HFF-Myc (cell line): ENCODE data around the gene PEAK3.

Source experiments
- DNase-seq: peaks from one replicate; pipeline ENCODE4 v3.0.0-alpha.2; 2011; ENCODE audit warnings: low read depth; ENCODE audit errors: extremely low read depth
- H3K4me3 ChIP-seq: replicated peaks from 2 replicates; pipeline ENCODE4 v1.5.1; 2011; ENCODE audit warnings: low read depth, mild to moderate bottlenecking, control low read depth, low read length
- TF ChIP-seq, protein P1 (sequence below): IDR thresholded peaks from 2 replicates; pipeline ENCODE4 v1.5.1; 2012; ENCODE audit warnings: mild to moderate bottlenecking, low read depth, low read length, control low read depth; ENCODE audit errors: missing control alignments

Gene PEAK3

DNA sequence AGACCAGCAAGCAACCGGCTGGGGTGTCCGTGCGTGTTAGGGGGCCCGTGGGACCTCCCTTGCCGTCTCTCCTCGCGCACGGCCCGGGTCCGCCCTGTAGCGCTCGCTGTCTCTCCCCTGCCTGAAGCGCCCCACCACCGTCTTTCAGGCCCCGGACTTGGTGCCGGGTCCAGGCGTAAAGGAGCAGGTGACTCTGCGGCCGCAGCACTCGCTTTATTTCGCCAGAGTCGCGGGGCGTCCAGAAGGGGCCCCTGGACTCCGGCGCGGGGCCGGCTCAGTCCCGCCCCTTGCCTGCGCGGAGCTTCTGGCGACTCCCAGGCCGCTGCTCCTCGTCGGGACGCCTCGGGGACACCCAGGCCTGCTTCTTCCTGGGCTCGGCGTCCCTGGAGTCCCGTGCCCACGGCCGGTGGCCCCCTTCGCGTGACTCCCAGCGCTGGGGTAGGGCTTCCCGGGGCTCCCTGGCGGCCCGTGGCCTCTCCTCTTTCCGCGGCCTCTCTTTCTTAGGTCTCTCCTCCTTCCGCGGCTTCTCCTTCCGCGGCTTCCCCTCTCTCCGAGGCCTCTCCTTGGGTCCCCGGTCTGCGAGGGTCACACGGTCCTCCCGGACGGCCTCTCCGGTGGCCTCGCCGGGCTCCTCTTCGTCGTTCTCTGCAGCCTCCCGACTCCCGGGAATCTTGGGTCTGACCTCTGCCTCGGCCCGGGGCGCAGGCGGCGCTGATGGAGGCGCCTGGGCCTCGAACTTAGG, 29.7 kb downstream of the PEAK3 start:
- no peak overlapping the region for H3K4me3 ChIP-seq
- TF ChIP-seq, protein P1, sequence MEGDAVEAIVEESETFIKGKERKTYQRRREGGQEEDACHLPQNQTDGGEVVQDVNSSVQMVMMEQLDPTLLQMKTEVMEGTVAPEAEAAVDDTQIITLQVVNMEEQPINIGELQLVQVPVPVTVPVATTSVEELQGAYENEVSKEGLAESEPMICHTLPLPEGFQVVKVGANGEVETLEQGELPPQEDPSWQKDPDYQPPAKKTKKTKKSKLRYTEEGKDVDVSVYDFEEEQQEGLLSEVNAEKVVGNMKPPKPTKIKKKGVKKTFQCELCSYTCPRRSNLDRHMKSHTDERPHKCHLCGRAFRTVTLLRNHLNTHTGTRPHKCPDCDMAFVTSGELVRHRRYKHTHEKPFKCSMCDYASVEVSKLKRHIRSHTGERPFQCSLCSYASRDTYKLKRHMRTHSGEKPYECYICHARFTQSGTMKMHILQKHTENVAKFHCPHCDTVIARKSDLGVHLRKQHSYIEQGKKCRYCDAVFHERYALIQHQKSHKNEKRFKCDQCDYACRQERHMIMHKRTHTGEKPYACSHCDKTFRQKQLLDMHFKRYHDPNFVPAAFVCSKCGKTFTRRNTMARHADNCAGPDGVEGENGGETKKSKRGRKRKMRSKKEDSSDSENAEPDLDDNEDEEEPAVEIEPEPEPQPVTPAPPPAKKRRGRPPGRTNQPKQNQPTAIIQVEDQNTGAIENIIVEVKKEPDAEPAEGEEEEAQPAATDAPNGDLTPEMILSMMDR = no peak
- no peak for DNase-seq

DNA sequence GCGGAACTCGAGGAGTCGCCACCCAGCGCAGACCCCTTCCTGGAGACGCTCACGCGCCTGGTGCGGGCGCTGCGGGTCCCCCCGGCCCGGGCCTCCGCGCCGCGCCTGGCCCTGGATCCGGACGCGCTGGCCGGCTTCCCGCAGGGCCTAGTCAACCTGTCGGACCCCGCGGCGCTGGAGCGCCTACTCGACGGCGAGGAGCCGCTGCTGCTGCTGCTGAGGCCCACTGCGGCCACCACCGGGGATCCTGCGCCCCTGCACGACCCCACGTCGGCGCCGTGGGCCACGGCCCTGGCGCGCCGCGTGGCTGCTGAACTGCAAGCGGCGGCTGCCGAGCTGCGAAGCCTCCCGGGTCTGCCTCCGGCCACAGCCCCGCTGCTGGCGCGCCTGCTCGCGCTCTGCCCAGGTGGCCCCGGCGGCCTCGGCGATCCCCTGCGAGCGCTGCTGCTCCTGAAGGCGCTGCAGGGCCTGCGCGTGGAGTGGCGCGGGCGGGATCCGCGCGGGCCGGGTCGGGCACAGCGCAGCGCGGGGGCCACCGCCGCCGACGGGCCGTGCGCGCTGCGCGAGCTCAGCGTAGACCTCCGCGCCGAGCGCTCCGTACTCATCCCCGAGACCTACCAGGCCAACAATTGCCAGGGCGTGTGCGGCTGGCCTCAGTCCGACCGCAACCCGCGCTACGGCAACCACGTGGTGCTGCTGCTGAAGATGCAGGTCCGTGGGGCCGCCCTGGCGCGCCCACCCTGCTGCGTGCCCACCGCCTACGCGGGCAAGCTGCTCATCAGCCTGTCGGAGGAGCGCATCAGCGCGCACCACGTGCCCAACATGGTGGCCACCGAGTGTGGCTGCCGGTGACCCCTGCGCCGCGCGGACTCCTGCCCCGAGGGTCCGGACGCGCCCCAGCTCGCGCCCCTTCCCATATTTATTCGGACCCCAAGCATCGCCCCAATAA, 30.6 kb downstream of the PEAK3 start:
- no peak for DNase-seq
- TF ChIP-seq, protein P1 = no peak
- no peak overlapping the region for H3K4me3 ChIP-seq

DNA sequence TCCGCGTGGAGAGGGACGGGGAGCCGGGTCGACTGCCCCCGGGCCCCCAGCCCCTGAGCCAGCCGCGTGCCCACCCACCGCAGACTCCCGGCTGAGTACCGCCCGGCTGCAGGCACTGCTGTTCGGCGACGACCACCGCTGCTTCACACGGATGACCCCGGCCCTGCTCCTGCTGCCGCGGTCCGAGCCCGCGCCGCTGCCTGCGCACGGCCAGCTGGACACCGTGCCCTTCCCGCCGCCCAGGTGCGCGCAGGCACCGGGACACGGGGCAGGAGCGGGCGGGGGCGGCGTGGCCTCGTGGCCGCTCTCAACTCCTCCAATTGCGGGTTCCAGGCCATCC, 31.2 kb downstream of the PEAK3 start:
- no peak overlapping the region for H3K4me3 ChIP-seq
- TF ChIP-seq, protein P1 = no peak
- DNase-seq = no peak

DNA sequence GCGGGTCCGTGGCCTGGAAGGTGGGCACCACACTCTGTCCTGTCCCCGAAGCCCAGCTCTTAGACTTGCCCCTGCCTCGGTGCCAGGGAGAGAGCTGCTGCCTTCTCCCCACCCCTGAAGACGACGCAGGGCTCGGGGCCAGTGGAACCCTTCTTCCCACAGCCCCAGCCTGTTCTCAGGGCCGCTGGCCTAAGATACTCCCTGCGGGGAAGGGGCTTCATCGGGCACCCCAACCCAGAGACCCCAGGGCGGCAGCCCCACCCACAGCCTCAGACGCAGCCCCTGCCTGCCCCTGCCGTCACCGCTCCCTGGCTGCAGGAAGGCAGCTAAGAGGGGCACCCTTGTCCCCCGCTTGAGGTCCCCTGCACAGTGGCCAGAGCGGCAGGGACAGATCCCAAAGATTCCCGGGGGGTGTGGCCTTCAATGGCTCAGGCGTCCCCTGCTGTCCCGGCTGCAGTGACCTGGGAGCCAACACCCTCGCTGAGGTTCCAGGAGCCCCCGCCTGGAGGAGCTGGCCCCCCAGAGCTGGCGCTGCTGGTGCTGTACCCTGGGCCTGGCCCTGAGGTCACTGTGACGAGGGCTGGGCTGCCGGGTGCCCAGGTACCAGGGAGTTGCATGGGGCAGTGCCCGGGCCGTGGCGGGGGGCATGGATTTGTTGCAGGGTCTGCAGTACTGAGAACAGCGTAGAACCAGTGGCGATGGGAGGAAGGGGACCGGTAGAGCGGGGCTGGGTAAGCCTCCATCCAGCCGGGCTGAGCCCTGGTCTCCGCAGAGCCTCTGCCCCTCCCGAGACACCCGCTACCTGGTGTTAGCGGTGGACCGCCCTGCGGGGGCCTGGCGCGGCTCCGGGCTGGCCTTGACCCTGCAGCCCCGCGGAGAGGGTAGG, 31.9 kb downstream of the PEAK3 start:
- TF ChIP-seq, protein P1 = no peak
- no peak overlapping the region for H3K4me3 ChIP-seq
- DNase-seq = no peak

DNA sequence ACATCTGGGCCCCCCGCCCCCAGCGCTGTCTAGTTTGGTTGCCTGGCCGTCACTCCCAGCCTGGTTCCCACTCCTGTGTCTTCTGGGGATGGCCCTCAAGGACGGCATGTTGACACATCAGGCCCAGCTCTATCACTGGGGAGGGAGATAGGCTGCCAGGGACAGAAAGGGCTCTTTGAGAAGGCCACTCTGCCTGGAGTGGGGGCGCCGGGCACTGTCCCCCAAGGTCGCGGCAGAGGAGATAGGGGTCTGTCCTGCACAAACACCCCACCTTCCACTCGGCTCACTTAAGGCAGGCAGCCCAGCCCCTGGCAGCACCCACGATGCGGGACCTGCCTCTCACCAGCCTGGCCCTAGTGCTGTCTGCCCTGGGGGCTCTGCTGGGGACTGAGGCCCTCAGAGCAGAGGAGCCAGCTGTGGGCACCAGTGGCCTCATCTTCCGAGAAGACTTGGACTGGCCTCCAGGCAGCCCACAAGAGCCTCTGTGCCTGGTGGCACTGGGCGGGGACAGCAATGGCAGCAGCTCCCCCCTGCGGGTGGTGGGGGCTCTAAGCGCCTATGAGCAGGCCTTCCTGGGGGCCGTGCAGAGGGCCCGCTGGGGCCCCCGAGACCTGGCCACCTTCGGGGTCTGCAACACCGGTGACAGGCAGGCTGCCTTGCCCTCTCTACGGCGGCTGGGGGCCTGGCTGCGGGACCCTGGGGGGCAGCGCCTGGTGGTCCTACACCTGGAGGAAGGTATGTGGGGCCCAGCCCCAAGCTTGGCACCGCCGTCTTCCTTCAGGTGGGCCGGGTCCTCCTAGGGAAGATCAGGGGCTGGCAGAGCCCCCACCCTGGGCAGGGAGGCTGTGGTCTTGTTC, 32.7 kb downstream of the PEAK3 start, which contains the start of gene AMH:
Gene AMH, plus strand, starts transcription at position 314 of the 857 bp plus-strand sequence. Its CDS starts 10 bp downstream, at position 324.
- no peak within 1 kb of the TSS for H3K4me3 ChIP-seq
- TF ChIP-seq, protein P1 = no peak
- DNase-seq = no peak
